ENCODE data around the gene NIPBL. TPM values are rescaled to one million over a fixed set of nuclear protein-coding genes. Genes with fewer than 3 reads are reported as not detected.

Gene NIPBL
- total RNA-seq: 10 to 100 TPM; 26.7 to 73.8 (median 64.4) TPM

GRCh38 chr5:36876299-36876964 is at the start of gene NIPBL:
Gene NIPBL, plus strand, starts transcription at chr5:36876769. Its CDS starts 76,928 bp downstream, at chr5:36953697.
- WGBS, 2 donors (ENCODE audit: low coverage in 1 of 2): 0 to 2% methylated on average over 11 to 47 of the region's 73 CpGs
- peak within 1 kb of the TSS; percentile 66 to 90 (median 84) for H3K4me3 ChIP-seq
- TF ChIP-seq POLR2A (IDR thresholded peaks at IDR 0.05): peak; percentile 65
- TF ChIP-seq POLR2AphosphoS5 (IDR thresholded peaks at IDR 0.05): peak; percentile 66 to 87 (median 83)
- TF ChIP-seq CTCF (IDR thresholded peaks at IDR 0.05): no peak
- TF ChIP-seq EP300 (IDR thresholded peaks at IDR 0.05; ENCODE audit: low read depth): no peak
- H3K36me3 ChIP-seq: no peaks in the 10 kb centered on the region
- no peaks in the 10 kb centered on the region for H3K9me3 ChIP-seq
- intact Hi-C loops (cut with DNase I; ENCODE audit: low total_unique reads) (no loop called here), in situ Hi-C loops (cut with MboI; ENCODE audit: low pct_ligation_motif_present in 1 of 4, low pct_unique_long_range_greater_than_20kb in 1 of 4, low sequenced_read_pairs in 3 of 4) (loop anchor here in 1 of 4 donors (10.0 kb wide), 1 partner anchor 132 kb away; no protein-coding TSS in a partner anchor)
- peak; percentile 92 for DNase-seq
- H3K4me1 ChIP-seq: peaks cover 24 to 53% (median 43%) of the 10 kb centered on the region in 4 donors
- H3K27ac ChIP-seq: peak within 1 kb of the TSS; percentile 97 to 99 (median 98)
- no peaks in the 10 kb centered on the region for H3K27me3 ChIP-seq

GRCh38 chr5:36832274-36832673 is 44.3 kb upstream of the NIPBL start:
- Histone ChIP-seq H3K4me3 (no peak overlapping the region), H3K27me3 (no peaks in the 10 kb centered on the region), H3K36me3 (no peaks in the 10 kb centered on the region), H3K4me1 (no peaks in the 10 kb centered on the region), H3K27ac (no peak overlapping the region), H3K9me3 (no peaks in the 10 kb centered on the region)
- DNase-seq: no peak
- intact Hi-C loops (cut with DNase I; ENCODE audit: low total_unique reads) (no loop called here), in situ Hi-C loops (cut with MboI; ENCODE audit: low pct_ligation_motif_present in 1 of 4, low pct_unique_long_range_greater_than_20kb in 1 of 4, low sequenced_read_pairs in 3 of 4) (no loop called here)
- no peak for TF ChIP-seq CTCF (IDR thresholded peaks at IDR 0.05)
- no peak for TF ChIP-seq POLR2A (IDR thresholded peaks at IDR 0.05)
- no peak for TF ChIP-seq EP300 (IDR thresholded peaks at IDR 0.05; ENCODE audit: low read depth)
- TF ChIP-seq POLR2AphosphoS5 (IDR thresholded peaks at IDR 0.05): no peak
- WGBS, 2 donors (ENCODE audit: low coverage in 1 of 2): 81 to 86% methylated on average over 2 of the region's 2 CpGs

- 30 to 42% methylated on average over 1 of the region's 1 CpG for WGBS, 2 donors (ENCODE audit: low coverage in 1 of 2)
- intact Hi-C loops (cut with DNase I; ENCODE audit: low total_unique reads): no loop called here
- Histone ChIP-seq H3K4me1 (no peaks in the 10 kb centered on the region), H3K27ac (no peak overlapping the region), H3K4me3 (no peak overlapping the region), H3K36me3 (no peaks in the 10 kb centered on the region), H3K27me3 (no peaks in the 10 kb centered on the region), H3K9me3 (peaks cover 0 to 4% of the 10 kb centered on the region in 2 donors)
- DNase-seq: no peak
- no peak for TF ChIP-seq CTCF (IDR thresholded peaks at IDR 0.05)
- TF ChIP-seq POLR2AphosphoS5 (IDR thresholded peaks at IDR 0.05): no peak
- TF ChIP-seq POLR2A (IDR thresholded peaks at IDR 0.05): no peak
- TF ChIP-seq EP300 (IDR thresholded peaks at IDR 0.05; ENCODE audit: low read depth): no peak
- in situ Hi-C loops (cut with MboI; ENCODE audit: low pct_ligation_motif_present in 1 of 4, low pct_unique_long_range_greater_than_20kb in 1 of 4, low sequenced_read_pairs in 3 of 4): no loop called here
Measured at GRCh38 chr5:36836831-36837230, 39.7 kb upstream of the NIPBL start.

- no peaks in the 10 kb centered on the region for H3K4me1 ChIP-seq
- DNase-seq: no peak
- 66 to 73% methylated on average over 5 of the region's 5 CpGs for WGBS, 2 donors (ENCODE audit: low coverage in 1 of 2)
- intact Hi-C loops (cut with DNase I; ENCODE audit: low total_unique reads) (no loop called here), in situ Hi-C loops (cut with MboI; ENCODE audit: low pct_ligation_motif_present in 1 of 4, low pct_unique_long_range_greater_than_20kb in 1 of 4, low sequenced_read_pairs in 3 of 4) (no loop called here)
- H3K27me3 ChIP-seq: no peaks in the 10 kb centered on the region
- H3K9me3 ChIP-seq: peaks cover 0 to 4% of the 10 kb centered on the region in 2 donors
- H3K27ac ChIP-seq: no peak overlapping the region
- TF ChIP-seq POLR2AphosphoS5 (IDR thresholded peaks at IDR 0.05) (no peak), POLR2A (IDR thresholded peaks at IDR 0.05) (no peak), EP300 (IDR thresholded peaks at IDR 0.05; ENCODE audit: low read depth) (no peak), CTCF (IDR thresholded peaks at IDR 0.05) (no peak)
- no peak overlapping the region for H3K4me3 ChIP-seq
- H3K36me3 ChIP-seq: no peaks in the 10 kb centered on the region
Measured at GRCh38 chr5:36839489-36840476, 36.8 kb upstream of the NIPBL start.

Measured in transverse colon (tissue), 4 donors.